Stimulated activated CD4-positive, alpha-beta T cell treated with anti-CD3 and anti-CD28 coated beads, TNF-alpha, amount 100 ng/mL, for 4 hours (primary cell): Measurements from ENCODE around the gene VAV3.
"Not testable (repeated sequence)": the region's sequence is repeated elsewhere in the genome, so short reads cannot be mapped to it uniquely, and the experiment has no call there.

Experiments
- DNase-seq, 3 experiments: peaks; one replicate each; pipeline ENCODE4 v3.0.0-alpha.2; 2020; ENCODE audit warnings: low read depth in 3 of 3

VAV3 gene

DNA sequence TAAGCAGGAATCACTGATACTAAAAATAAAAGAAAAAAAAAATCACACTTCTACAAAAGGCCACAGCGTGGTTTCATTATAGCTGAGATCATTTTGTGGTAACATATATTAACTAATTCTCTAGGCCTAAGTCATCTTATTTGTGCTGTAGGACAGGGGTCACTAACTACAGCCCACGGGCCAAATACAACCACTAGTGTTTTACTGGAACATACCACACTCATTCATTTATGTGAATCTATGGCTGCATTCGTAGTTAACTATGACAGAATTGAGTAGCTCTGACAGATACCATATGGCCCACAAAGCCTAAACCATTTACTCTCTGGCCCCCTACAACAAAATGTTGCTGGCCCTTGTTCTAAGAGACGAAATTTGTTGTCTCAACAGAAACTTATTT lies 224.4 kb downstream of the VAV3 start:
- no peak for DNase-seq

DNA sequence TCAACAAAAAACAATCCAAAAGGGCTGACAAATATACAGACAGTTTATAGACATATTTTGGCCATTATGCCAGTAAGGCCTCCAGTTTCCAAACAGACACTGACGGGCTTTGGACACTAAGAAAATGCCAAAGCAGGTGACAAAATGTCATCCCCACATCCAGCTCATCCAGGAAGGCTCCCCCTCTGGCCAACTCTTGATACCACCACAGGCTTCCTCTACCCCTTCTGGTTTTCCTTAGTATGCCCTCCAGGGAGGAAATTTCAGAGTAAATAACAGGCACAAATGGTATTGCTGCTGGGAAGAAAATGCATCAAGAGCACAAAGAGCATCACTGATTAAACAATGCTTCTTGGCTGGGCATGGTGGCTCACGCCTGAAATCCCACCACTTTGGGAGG lies 225.3 kb downstream of the VAV3 start:
- no peak for DNase-seq

DNA sequence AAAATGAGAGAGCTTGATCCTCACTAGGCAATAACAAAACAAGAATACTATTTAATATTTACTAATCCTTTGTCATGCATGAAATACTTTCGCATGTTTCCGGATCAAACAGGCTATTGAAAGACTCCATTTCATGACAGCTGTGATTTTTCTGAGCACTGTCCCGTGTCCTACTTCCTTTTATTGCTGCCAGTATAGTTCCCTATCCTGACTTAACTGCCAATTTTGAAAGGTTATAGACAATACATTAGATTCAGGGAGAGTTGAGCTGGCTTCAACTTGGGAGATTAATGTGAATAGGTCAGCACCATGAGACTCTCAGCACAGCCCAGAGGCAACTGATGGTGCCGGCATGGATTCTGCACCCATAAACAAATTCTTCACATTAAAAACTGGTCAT lies 225.8 kb downstream of the VAV3 start:
- no peak for DNase-seq

DNA sequence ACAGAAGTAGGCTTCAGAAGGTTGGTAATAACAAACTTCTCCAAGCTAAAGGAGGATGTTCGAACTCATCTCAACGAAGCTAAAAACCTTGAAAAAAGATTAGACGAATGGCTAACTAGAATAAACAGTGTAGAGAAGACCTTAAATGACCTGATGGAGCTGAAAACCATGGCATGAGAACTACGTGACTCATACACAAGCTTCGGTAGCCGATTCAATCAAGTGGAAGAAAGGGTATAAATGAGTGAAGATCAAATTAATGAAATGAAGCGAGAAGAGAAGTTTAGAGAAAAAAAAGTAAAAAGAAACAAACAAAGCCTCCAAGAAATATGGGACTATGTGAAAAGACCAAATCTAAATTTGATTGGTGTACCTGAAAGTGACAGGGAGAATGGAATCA lies 231.6 kb downstream of the VAV3 start:
- not testable (repeated sequence) for DNase-seq

DNA sequence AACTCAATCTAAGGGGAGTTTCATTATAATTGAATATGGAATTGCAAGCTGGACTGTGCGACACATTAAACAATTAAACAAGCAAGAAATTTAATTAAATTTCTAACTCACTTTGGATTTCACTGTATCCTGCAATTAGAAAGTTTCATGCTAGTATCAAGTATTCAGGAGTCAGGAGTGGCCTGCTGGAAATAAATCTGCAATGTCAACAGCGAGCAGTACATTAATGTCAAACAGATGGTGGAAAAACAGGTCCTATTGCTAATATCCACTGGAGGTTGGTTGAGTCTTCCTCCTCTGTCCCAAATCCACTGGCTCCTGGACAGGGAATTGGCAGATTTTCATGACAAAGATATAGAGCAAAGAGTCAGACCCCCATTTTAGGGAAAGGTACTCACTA lies 237.1 kb downstream of the VAV3 start:
- no peak for DNase-seq

DNA sequence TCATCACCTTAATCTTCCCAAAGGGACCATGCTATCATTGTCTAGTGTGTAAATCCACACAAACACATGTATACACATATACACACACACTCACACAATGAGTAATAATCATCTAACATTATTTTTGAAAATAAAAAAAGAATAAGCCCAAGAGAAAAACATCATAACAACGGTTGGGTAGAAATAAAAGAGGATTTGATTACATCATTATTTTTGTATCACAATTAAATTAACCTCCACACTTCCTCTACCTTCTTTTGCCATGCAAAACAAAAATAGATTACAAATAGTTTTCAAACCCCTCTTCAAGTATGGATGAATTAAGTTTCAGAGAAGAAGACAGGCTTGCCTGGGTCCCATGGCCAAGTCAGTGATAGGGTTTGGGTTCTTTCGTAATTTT lies 238.1 kb downstream of the VAV3 start:
- no peak for DNase-seq

DNA sequence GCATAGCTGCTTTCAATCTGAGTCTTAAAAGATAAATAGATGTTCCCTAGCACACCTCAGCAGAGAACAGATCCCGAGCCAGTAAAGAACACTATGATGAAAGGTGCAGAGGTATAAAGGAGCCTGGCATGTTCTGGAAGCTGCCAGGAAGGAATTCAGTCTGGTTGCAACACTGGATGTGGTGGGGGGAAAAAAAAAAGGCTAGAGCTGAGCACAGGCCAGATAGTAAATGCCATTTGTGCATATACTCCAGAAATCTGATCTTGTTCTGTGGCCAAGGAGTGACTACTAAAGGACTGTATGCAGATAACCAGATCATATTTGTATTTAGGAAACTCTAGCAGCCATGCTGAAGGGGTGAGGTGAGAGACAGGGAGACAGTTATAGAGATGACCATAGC lies 240.3 kb downstream of the VAV3 start:
- DNase-seq: no peak

DNA sequence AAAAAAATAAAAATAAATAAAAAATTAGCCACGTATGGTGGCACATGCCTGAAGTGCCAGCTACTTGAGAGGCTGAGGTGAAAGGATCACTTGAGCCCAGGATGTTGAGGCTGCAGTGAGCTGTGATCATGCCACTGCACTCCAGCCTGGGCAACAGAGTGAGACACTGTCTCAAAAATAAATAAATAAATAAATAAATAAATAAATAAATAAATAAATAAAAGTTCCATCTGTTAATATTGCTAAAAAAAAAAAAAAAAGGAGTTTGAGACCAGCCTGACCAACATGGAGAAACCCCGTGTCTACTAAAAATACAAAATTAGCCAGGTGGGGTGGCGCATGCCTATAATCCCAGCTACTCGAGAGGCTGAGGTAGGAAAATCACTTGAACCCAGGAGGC lies 244.8 kb downstream of the VAV3 start:
- DNase-seq: not testable (repeated sequence)

DNA sequence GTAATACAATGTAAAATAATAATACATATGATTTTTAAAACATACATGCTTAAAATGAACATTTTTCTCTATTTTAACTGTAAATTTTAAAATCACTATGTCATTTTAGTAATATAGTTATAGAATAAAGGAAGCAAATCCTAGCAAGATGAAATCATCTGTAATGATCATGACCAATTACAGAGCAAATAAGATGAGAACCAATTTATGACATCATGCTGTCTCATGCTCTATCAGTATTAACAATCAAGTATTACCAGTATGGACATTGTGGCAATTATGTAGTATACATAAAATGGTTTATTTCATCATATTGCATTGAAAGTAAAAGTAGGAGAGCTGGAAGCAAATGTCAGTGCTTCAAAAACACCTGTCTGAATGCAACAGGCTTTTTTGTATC lies 255.0 kb downstream of the VAV3 start:
- no peak for DNase-seq

DNA sequence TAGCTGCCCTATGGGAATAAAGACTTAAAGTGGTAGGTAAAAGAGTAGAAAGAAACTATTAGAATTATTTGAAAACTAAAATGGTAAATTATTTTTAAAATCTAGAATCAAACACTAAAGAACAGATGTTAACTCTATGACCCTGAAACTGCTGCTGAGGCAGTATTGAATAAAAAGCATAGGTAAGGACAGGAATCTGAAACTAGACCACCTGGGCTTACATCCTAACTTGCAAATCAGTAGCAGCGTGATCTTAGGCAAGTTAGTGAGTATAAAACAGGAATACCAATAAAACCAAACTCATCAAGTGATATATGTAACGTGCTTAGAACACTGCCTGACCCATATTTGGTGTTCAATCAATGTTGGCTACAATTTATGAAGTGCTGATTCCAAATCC lies 257.9 kb downstream of the VAV3 start:
- DNase-seq: no peak

DNA sequence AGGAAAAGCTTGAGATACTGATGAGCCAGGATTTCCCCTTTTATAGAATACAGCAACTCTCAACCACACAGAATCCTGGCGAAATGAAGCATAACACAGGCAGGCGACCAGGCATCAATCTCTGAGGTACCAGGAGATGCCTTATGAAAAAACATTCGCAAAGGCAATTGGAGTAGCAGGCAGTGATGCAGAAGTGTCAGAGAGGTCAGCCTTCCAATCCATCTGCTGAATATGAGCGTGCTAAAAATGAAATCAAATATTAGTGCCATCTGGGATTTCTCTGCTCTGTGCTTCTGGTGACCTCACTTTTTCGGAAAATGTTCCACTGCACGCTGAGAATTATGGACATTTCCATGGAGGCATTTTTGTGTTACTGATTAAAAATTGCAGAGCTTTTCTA lies 258.8 kb downstream of the VAV3 start:
- no peak for DNase-seq

DNA sequence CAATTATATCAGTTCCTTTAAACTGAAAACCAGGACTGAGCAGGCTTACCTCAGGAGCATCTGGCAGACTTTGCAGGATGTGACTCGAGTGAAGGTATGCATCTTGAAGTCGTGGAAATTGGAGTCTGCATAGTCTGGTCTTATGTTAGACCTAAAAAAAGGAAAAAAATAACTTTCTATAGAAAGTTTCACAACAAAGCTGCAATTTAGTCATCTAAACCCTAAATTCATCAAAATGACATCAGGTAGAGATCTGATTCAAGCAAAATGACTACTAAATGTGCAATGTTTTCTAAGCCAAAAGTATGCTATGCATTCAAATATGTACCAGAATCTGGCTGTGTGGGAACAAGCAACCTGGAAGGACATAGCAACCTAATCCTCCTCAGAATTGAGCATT lies 260.1 kb downstream of the VAV3 start:
- no peak for DNase-seq

DNA sequence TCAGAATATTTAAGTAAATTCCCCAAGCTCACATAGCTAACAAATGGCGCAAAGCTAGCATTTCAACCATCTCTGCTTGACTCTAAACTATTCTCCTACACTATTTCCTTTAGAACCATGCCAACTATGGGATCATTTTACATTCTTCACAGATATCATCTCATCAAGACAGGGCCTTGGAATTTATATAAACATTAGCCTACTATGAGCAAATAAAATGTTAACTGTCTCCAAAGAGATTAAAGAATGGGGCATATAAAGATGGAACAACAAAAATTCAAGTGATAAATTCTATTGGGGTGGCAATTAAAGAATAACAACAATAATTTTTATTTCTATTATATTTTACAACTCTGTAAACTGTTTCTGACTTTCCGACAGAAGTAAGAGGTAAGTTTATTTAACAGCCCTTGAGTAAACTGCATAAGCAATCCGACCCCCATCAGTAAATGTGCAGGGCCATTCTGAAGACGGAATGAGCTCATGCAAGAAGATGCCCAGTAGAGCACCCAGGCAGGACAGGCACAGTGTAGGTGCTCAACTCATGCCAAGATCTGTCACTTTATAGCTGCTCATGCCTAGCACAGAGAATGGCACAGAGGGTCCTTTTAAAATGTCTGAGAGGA lies 261.9 kb downstream of the VAV3 start:
- no peak for DNase-seq

DNA sequence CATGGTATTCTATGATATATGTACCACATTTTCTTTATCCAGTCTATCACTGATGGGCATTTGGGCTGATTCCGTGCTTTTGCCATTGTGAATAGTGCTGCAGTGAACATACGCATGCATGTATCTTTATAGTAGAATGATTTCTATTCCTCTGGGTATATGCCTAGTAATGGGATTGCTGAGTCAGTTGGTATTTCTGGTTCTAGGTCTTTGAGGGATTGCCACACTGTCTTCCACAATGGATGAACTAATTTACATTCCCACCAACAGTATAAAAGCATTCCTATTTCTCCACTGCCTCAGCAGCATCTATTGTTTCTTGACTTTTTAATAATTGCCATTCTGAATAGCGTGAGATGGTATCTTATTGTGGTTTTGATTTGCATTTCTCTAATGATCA lies 264.3 kb downstream of the VAV3 start:
- DNase-seq: not testable (repeated sequence)

DNA sequence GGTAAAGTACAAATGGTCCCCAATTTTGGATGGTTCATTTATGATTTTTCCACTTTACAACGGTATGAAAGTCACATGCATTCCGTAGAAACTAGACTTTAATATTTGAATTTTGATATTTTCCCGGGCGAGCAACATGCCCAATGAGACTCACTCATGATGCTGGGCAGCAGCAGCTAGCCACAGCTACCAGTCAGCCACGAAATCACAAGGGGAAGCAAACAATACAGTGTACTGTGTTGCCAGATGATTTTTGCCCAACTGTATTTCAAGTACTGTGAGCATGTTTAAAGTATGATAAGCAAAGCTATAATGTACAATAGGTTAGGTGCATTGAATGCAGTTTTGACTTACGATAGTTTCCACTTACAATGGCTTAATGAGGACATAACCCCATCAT lies 266.8 kb downstream of the VAV3 start:
- DNase-seq: no peak

DNA sequence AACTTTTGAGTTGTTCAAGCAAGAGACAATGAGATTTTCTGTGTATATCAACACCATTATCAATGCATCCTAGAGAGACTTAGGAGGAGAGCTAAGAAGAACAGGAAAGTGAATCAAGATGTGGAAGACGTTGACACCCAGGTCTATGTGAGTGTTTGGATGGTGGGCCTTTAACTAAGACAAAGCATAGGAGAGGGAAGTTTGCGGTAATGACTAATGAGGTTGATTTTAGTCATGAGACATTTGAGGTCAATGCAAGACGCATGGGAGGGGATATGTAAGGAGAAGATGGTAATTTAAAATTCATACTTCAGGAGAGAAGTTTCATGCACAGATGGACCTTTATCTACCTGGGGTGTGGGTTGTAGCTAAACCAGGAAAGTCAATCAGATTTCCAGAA lies 269.6 kb downstream of the VAV3 start:
- DNase-seq: no peak

DNA sequence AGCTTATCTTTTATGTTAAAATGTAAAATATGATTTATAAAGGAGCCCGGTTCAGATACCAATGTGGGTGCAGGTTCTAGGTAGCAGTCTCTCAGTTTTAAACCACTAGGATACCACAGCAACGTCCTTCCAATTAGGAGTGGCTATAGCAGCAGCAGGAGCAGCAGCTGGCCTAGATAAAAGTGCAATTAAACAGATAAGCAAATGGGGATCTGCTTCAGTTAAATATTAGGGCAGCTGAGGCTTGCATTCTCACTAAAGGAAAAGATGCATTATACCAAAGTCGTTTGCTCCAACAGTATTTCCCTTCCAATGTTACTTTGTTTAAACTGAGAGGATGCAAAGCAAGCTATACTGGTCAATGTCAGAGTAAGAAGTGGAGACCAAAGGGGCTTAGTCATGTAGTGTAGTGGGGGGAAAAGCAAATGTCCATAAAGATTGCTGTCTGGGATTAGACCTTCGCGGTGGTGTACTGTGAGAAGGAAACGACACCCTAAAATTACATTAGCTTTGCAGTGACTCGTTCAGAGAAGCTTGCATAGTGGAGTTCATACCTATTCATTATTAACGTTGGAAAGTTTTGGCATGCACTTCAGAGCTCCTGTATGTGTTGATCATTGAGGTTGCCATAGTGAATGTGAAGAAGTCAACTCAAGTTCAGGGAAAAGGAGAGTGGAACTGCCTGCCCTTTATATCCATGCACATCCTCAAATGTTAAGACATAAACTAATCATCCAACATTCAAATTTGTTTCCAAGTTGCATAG lies 272.2 kb downstream of the VAV3 start:
- no peak for DNase-seq

DNA sequence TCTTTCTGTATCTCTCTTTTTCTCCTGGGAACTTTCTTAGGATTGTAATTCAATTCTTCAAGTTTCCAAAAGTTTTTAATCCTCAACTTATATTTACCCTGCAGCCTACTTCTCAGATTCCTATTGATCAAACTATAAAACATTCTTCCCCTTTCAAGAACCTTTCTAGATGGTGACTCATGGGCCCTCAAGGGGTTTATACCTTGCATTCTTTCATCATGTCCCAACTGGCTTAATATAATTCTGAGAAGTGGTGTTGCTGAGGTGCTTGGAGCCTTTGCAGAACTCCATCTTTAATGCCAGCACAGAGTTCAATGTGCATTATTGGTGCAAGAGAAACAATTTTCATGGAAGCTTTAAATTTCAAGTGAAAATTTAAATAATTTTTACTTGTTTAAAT lies 273.4 kb downstream of the VAV3 start:
- DNase-seq: no peak

DNA sequence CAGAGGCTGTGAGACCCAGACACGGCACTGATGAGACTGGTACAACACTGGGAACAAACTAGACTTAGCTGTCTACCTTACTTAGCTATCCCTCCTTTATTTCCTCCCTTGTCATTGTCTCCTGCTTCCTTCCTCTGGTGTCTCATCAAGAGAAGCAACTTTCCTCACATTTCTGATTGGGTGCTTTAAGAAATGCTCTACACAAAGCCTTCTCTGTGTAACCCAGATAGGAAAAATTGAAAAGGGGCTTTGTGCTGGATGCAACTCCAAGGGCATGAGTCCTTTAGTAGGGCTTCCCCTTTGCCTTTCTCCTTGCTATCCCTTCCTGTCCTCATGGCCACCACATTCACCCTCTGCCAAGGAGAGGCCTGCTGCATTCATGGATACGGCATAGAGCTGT lies 274.5 kb downstream of the VAV3 start:
- DNase-seq: no peak

DNA sequence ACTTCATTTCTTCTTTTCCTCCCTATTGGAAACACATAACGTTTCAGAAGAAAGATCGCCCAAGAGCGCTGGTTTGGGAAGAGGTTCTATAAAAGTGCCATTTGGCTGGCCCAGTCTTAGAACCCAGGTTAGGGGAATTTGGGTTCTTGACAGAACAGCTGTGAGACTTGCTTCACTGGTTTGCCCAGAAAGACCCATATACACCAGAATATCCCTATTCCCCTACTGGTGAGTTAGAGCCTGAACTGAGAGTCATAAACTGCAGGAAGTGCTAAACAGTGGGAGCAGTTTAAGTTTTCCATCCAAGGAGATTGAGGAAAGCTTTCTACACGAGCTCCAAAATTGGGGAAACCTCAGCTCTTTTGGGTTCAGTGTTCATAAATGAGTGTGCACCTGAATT lies 275.2 kb downstream of the VAV3 start:
- DNase-seq: no peak

DNA sequence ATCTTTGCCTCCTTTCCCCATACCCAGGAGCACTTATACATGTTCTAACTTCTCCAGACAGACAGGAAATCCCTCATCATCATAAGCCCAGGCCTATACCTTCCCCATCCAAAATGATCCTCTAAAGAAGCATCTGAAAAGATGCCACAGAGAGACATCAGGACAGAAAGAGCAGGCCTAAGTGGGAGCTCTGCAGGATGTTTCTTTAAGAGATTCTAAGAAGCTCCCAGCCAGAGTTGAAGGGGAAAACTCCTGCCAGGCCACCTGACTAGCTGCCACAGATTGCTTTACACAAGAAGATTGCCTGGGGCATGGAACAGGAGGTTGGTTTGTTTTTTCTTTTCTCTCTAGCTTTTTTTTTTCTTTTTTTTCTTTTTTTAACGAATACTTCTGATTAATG lies 275.8 kb downstream of the VAV3 start:
- no peak for DNase-seq

DNA sequence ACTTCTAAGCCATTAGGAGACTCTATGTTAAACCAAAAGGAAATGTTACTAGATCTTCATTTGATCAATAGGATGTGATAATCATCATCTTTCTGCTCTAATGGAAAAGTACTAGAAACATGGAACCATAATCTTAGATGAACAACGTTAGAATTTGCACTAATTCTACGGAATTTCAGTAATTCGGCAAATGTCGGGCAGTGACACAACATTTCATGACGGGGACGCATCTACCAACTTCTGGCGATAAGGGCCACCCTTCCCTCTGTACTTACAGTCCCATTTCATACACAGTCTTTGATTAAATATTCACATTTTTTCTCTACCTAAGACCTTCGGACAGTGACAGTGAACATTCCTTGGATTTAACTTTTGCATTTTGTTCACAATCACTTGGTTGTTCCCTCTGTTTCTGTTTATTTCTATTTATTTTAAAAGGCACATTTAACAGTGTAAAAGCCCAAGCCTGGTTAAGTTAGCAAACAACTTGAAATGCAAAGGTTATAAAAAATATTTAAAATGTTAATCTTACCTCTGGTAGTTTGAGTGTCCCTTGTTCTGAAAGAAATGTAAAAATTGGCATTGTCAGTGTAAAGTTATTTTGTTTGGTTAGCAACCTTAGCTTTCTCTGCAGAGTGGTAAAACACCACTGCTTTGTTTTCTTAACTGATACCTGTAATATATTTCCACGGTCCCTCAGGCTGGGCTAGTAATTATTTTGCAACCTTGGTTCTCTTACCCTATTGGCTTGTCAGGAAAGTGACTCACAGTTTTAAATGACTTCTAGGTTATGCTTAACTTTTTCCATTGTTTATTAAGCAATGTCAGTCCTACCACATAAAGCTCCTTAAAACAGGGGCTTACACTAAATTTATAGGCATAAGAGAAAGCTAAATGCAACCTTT lies 276.9 kb downstream of the VAV3 start:
- DNase-seq: no peak

DNA sequence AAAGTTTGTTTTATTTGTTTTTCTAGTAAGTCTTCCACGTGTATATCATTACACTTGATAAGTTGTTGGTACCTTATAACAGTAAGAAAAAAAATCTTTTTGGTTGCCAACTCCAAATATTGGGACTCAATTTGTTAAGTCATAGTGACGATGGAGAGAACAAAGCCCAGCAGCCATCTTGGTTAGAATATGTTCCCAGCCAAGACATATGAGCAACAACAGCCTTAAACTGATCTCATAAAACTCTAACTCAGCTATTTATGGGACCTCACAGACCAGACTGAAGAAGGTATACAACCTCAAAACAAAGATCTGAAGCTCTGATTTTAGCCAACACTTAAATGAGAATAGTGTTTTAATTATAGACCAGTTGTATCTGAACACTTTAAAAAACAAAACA lies 281.3 kb downstream of the VAV3 start:
- no peak for DNase-seq
